NT2/D1 (cell line): ENCODE data around the gene SORBS1.

Source experiments
- YY1 ChIP-seq: IDR thresholded peaks from 2 replicates; pipeline ENCODE4 v1.6.1; 2011; ENCODE audit not compliant: insufficient read length, insufficient read depth
- ZNF274 ChIP-seq: IDR thresholded peaks from 2 replicates; pipeline ENCODE4 v1.6.1; 2011; ENCODE audit warnings: mild to moderate bottlenecking, low read depth, low read length

- no peak for TF ChIP-seq YY1
- no peak for TF ChIP-seq ZNF274
These were observed 12.4 kb upstream of the SORBS1 start for GRCh38 chr10:95573527-95573926.
